Stimulated activated naive CD4-positive, alpha-beta T cell treated with Interleukin-2 at 50 U/mL for 16 hours (primary cell): ENCODE data around the gene EDN1.

Experiments
- DNase-seq: peaks from one replicate; lab custom pipeline; 2025; lab: John Stamatoyannopoulos, UW

The EDN1 gene

GRCh38 chr6:12289933-12290820 is at the start of gene EDN1:
Gene EDN1 (plus strand): TSS chr6:12290361. CDS start chr6:12290630, 269 bp downstream.
- DNase-seq = peak; percentile 41

- DNase-seq = no peak
Observed at GRCh38 chr6:12241493-12242175, 48.5 kb upstream of the EDN1 start.

GRCh38 chr6:12243169-12243568 is 47.0 kb upstream of the EDN1 start:
- no peak for DNase-seq

- DNase-seq = no peak
Observed at GRCh38 chr6:12245360-12245759, 44.8 kb upstream of the EDN1 start.

GRCh38 chr6:12245763-12246718 is 44.1 kb upstream of the EDN1 start:
- no peak for DNase-seq

GRCh38 chr6:12246900-12247299 is 43.3 kb upstream of the EDN1 start:
- DNase-seq = no peak

GRCh38 chr6:12249541-12250382 is 40.4 kb upstream of the EDN1 start:
- DNase-seq = no peak

GRCh38 chr6:12250383-12250770 is 39.8 kb upstream of the EDN1 start:
- no peak for DNase-seq

GRCh38 chr6:12254210-12254609 is 36.0 kb upstream of the EDN1 start:
- no peak for DNase-seq

- no peak for DNase-seq
Observed at GRCh38 chr6:12258191-12258590, 32.0 kb upstream of the EDN1 start.

- DNase-seq = no peak
Observed at GRCh38 chr6:12258591-12259075, 31.5 kb upstream of the EDN1 start.

- no peak for DNase-seq
Observed at GRCh38 chr6:12260458-12261093, 29.6 kb upstream of the EDN1 start.

GRCh38 chr6:12261502-12261901 is 28.7 kb upstream of the EDN1 start:
- DNase-seq = no peak

GRCh38 chr6:12262236-12263061 is 27.7 kb upstream of the EDN1 start:
- DNase-seq = no peak

- DNase-seq = no peak
Observed at GRCh38 chr6:12263403-12263802, 26.8 kb upstream of the EDN1 start.

GRCh38 chr6:12264671-12265070 is 25.5 kb upstream of the EDN1 start:
- no peak for DNase-seq

- no peak for DNase-seq
Observed at GRCh38 chr6:12265296-12265695, 24.9 kb upstream of the EDN1 start.

GRCh38 chr6:12265791-12266190 is 24.4 kb upstream of the EDN1 start:
- DNase-seq = no peak

GRCh38 chr6:12266571-12266970 is 23.6 kb upstream of the EDN1 start:
- DNase-seq = no peak

GRCh38 chr6:12269110-12269509 is 21.1 kb upstream of the EDN1 start:
- no peak for DNase-seq
